H1 (cell line): Measurements from ENCODE around the gene CNDP2. TPM values are rescaled to one million over a fixed set of nuclear protein-coding genes. Genes with fewer than 3 reads are reported as not detected.

Experiments used
- CTCF ChIA-PET: fragments of 300-600 bp; sonication (Branson Sonifier 250); formaldehyde crosslinking; loops from one replicate; lab custom pipeline; 2021; ENCODE audit not compliant: partially characterized antibody; lab: Charles Lee
- POLR2A ChIA-PET: fragments of 300-600 bp; sonication (Branson Sonifier 250); formaldehyde crosslinking; loops from one replicate; lab custom pipeline; 2021; ENCODE audit warnings: inconsistent platforms; ENCODE audit not compliant: partially characterized antibody; lab: Charles Lee
- DNase-seq, 2 experiments: peaks; one replicate each; pipeline versions ENCODE4 v3.0.0 to v3.0.0-alpha.2; 2010 to 2022; ENCODE audit warnings: low spot score in 2 of 2, low read depth in 1 of 2, mixed read lengths in 1 of 2
- FAIRE-seq: peaks from 2 replicates; lab custom pipeline; 2011; peaks lifted over from hg19 to GRCh38; lab: Jason Lieb, UNC
- H2AFZ ChIP-seq: 2 replicates; pipeline ENCODE4 v1.8.1; 2012; ENCODE audit warnings: low read length, inconsistent platforms
- H2AK5ac ChIP-seq: 2 replicates; pipeline ENCODE4 v1.6.1; 2013; ENCODE audit warnings: low read depth, low read length
- H2BK120ac ChIP-seq: replicated peaks from 2 replicates; pipeline ENCODE3; 2013; ENCODE audit warnings: low read depth, low read length, inconsistent platforms
- H2BK12ac ChIP-seq: 2 replicates; pipeline ENCODE4 v1.6.1; 2013; ENCODE audit warnings: low read depth, low read length
- H2BK15ac ChIP-seq: 2 replicates; pipeline ENCODE4 v1.6.1; 2013; ENCODE audit warnings: low read length
- H2BK20ac ChIP-seq: 2 replicates; pipeline ENCODE4 v1.6.1; 2013; ENCODE audit warnings: low read length
- H2BK5ac ChIP-seq: 2 replicates; pipeline ENCODE4 v1.6.1; 2013; ENCODE audit warnings: low read depth, low read length
- H3K14ac ChIP-seq: 2 replicates; pipeline ENCODE4 v1.6.1; 2013; ENCODE audit warnings: inconsistent platforms; ENCODE audit not compliant: insufficient read length
- H3K18ac ChIP-seq: 2 replicates; pipeline ENCODE4 v1.6.1; 2013; ENCODE audit warnings: low read length; ENCODE audit errors: extremely low read depth
- H3K23ac ChIP-seq: 2 replicates; pipeline ENCODE4 v1.6.1; 2013; ENCODE audit warnings: inconsistent platforms; ENCODE audit not compliant: insufficient read length
- H3K23me2 ChIP-seq: 2 replicates; pipeline ENCODE4 v1.6.1; 2013; ENCODE audit warnings: low read depth, low read length
- H3K27ac ChIP-seq: 2 replicates; pipeline ENCODE4 v1.6.1; 2011; ENCODE audit warnings: low read depth, low read length, inconsistent platforms
- H3K27me3 ChIP-seq, 4 experiments: replicated peaks in 1 of 4; 1 replicate in 1 of 4; 2 replicates in 3 of 4; pipeline versions ENCODE4 v1.6.1 to v1.8.1; 2011 to 2013; ENCODE audit warnings: low read length in 3 of 4, mild to moderate bottlenecking in 3 of 4, inconsistent platforms in 2 of 4, mixed read lengths in 2 of 4, moderate library complexity in 1 of 4; ENCODE audit not compliant: control insufficient read depth in 3 of 4, insufficient read depth in 3 of 4; ENCODE audit errors: extremely low read depth in 1 of 4
- H3K36me3 ChIP-seq, 4 experiments: 2 replicates each; pipeline versions ENCODE4 v1.6.1 to v1.8.1; 2011 to 2013; ENCODE audit warnings: mild to moderate bottlenecking in 4 of 4, low read length in 3 of 4, moderate library complexity in 2 of 4, control low read depth in 1 of 4, inconsistent platforms in 1 of 4; ENCODE audit not compliant: insufficient read depth in 4 of 4, control insufficient read depth in 2 of 4
- H3K4ac ChIP-seq: replicated peaks from 2 replicates; pipeline ENCODE3; 2013; ENCODE audit warnings: low read length, low read depth, mixed read lengths, inconsistent platforms; ENCODE audit not compliant: insufficient read length
- H3K4me1 ChIP-seq, 4 experiments: replicated peaks in 1 of 4; 1 replicate in 1 of 4; 2 replicates in 3 of 4; pipeline versions ENCODE4 v1.6.1 to v1.8.1; 2011 to 2013; ENCODE audit warnings: low read length in 3 of 4, inconsistent platforms in 2 of 4, mixed read lengths in 1 of 4; ENCODE audit not compliant: insufficient read depth in 4 of 4, control insufficient read depth in 3 of 4
- H3K4me2 ChIP-seq, 2 experiments: 2 replicates each; pipeline versions ENCODE4 v1.6.1 to v1.8.1; 2011 to 2013; ENCODE audit warnings: low read depth in 2 of 2, low read length in 2 of 2, control low read depth in 1 of 2, inconsistent platforms in 1 of 2, mild to moderate bottlenecking in 1 of 2; ENCODE audit not compliant: insufficient read depth in 1 of 2
- H3K4me3 ChIP-seq, 4 experiments: fragments of 200-600, 300-600 bp in 1 of 4; sonication (generic), shearing (Covaris generic), sonication (Bioruptor Twin) in 1 of 4; 2 replicates each; pipeline versions ENCODE4 v1.5.1 to v1.8.1; 2011 to 2016; ENCODE audit warnings: low read length in 4 of 4, low read depth in 3 of 4, control low read depth in 2 of 4, inconsistent platforms in 2 of 4, mild to moderate bottlenecking in 2 of 4, mixed read lengths in 1 of 4, moderate library complexity in 1 of 4; ENCODE audit not compliant: insufficient read depth in 2 of 4; ENCODE audit errors: extremely low read depth in 1 of 4
- H3K56ac ChIP-seq: replicated peaks from 2 replicates; pipeline ENCODE3; 2013; ENCODE audit warnings: low read depth, mild to moderate bottlenecking, mixed read lengths, low read length, inconsistent platforms; ENCODE audit not compliant: insufficient read length
- H3K79me1 ChIP-seq: 2 replicates; pipeline ENCODE4 v1.6.1; 2013; ENCODE audit warnings: low read depth, low read length, control low read depth
- H3K79me2 ChIP-seq, 2 experiments: 2 replicates each; pipeline versions ENCODE4 v1.6.1 to v1.8.1; 2012 to 2013; ENCODE audit warnings: low read length in 2 of 2, mild to moderate bottlenecking in 2 of 2, inconsistent platforms in 1 of 2; ENCODE audit not compliant: insufficient read depth in 2 of 2, control insufficient read depth in 1 of 2
- H3K9ac ChIP-seq, 4 experiments: replicated peaks in 1 of 4; 1 replicate in 1 of 4; 2 replicates in 3 of 4; pipeline versions ENCODE4 v1.6.1 to v1.8.1; 2011 to 2013; ENCODE audit warnings: low read depth in 3 of 4, low read length in 3 of 4, control low read depth in 2 of 4, mild to moderate bottlenecking in 2 of 4, moderate library complexity in 2 of 4, inconsistent platforms in 1 of 4; ENCODE audit errors: extremely low read depth in 1 of 4
- H3K9me3 ChIP-seq, 2 experiments: 2 replicates each; pipeline versions ENCODE4 v1.6.1 to v1.8.1; 2012 to 2013; ENCODE audit warnings: mild to moderate bottlenecking in 2 of 2, moderate library complexity in 2 of 2, control low read depth in 1 of 2, inconsistent platforms in 1 of 2, low read depth in 1 of 2, low read length in 1 of 2, mixed read lengths in 1 of 2; ENCODE audit not compliant: insufficient read depth in 2 of 2
- H4K20me1 ChIP-seq, 2 experiments: replicated peaks in 1 of 2; 2 replicates each; pipeline versions ENCODE3 to v1.8.1; 2011 to 2013; ENCODE audit warnings: inconsistent platforms in 2 of 2, low read length in 2 of 2, mild to moderate bottlenecking in 1 of 2; ENCODE audit not compliant: insufficient read depth in 2 of 2, control insufficient read depth in 1 of 2
- H4K5ac ChIP-seq: 2 replicates; pipeline ENCODE4 v1.6.1; 2013; ENCODE audit warnings: low read length, low read depth, mixed read lengths, inconsistent platforms; ENCODE audit not compliant: insufficient read length
- H4K8ac ChIP-seq: 2 replicates; pipeline ENCODE4 v1.8.0; 2013; ENCODE audit warnings: mild to moderate bottlenecking, moderate library complexity, low read length, inconsistent platforms; ENCODE audit not compliant: insufficient read depth; ENCODE audit errors: extremely low read depth
- H4K91ac ChIP-seq: replicated peaks from 2 replicates; pipeline ENCODE3; 2013; ENCODE audit warnings: low read length, mixed read lengths, inconsistent platforms; ENCODE audit not compliant: insufficient read length
- CTBP2 ChIP-seq: IDR thresholded peaks from 2 replicates; pipeline ENCODE4 v1.7.0; 2011; ENCODE audit warnings: borderline replicate concordance, mild to moderate bottlenecking, moderate library complexity, mixed read lengths, low read length; ENCODE audit not compliant: insufficient read depth, insufficient read length
- SAP30 ChIP-seq: fragments of 300-600 bp; sonication (generic); IDR thresholded peaks from 2 replicates; pipeline ENCODE4 v1.7.1; 2012; ENCODE audit warnings: low read length, moderate library complexity, mild to moderate bottlenecking, inconsistent platforms; ENCODE audit not compliant: insufficient read depth, insufficient replicate concordance
- WGBS, 2 experiments: shearing (Covaris generic) in 1 of 2; methylation state at CpG; one replicate each; pipeline versions ENCODE4 v1.1.6 to v1.1.7; 2013 to 2015; ENCODE audit warnings: low lambda C conversion rate in 2 of 2, mixed read lengths in 2 of 2, inconsistent platforms in 1 of 2, low coverage in 1 of 2, missing lambda C conversion rate in 1 of 2; ENCODE audit not compliant: insufficient replicate concordance in 2 of 2, insufficient coverage in 1 of 2, insufficient read length in 1 of 2; ENCODE audit errors: extremely low coverage in 1 of 2, missing lambda C conversion rate in 1 of 2; 5-methylcytosine and 5-hydroxymethylcytosine counted together
- polyA plus RNA-seq, 7 experiments: library from polyadenylated mRNA; depleted of rRNA in 3 of 7; stranded (reverse) in 5 of 7; unstranded in 2 of 7; fragments of >200 nt in 5 of 7; fragments of 200-250 nt in 2 of 7; gene quantifications; 1 replicate in 5 of 7; 2 replicates in 1 of 7; 4 replicates in 1 of 7; pipeline versions ENCODE4 v1.2.1 to v1.2.3, GENCODE V29; 2011 to 2013; ENCODE audit warnings: missing spikeins in 2 of 7, mixed read lengths in 2 of 7
- total RNA-seq: library from RNA; stranded (reverse); fragmentation: NEBNext Ultra II Directional; extraction: Animal tissue kit (Norgen Biotek cat#: 25700); gene quantifications from 2 replicates; pipeline ENCODE4 v1.2.1, GENCODE V29; 2021
- TF ChIP-seq, protein P1 (sequence below), 3 experiments: IDR thresholded peaks; 1 replicate in 2 of 3; 2 replicates in 1 of 3; pipeline versions ENCODE4 v1.5.1 to v1.6.1; 2011; ENCODE audit warnings: low read length in 3 of 3, mild to moderate bottlenecking in 3 of 3, inconsistent platforms in 2 of 3, low read depth in 1 of 3, moderate library complexity in 1 of 3; ENCODE audit not compliant: insufficient read depth in 1 of 3; ENCODE audit errors: control extremely low read depth in 1 of 3

Gene CNDP2
- total and polyA plus RNA-seq, 2 of the 8 experiments (the other 6 are each of a cell fraction or from before 2014, with no cell fraction given): 71.8 to 243 TPM

DNA sequence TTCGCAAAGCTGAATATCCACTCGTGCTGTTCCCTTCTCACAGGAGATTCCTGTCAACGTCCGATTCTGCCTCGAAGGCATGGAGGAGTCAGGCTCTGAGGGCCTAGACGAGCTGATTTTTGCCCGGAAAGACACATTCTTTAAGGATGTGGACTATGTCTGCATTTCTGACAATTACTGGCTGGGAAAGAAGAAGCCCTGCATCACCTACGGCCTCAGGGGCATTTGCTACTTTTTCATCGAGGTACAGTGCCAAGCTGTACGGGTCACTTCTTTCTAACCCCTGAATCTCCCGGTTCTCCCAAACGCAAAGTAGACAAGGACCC lies 14.6 kb downstream of the CNDP2 start:
- Histone ChIP-seq H2BK120ac (no peak overlapping the region), H3K4me1 (peaks cover 0 to 1% (median under 1%) of the 10 kb centered on the region in 4 experiments; a peak in 4 of 7 replicates), H3K27ac (no peak overlapping the region), H2BK20ac (no peak overlapping the region), H2BK15ac (no peak overlapping the region), H4K8ac (no peak overlapping the region), H2AK5ac (no peak overlapping the region), H3K9me3 (no peaks in the 10 kb centered on the region), H3K23me2 (no peaks in the 10 kb centered on the region), H3K9ac (no peak overlapping the region), H3K23ac (no peak overlapping the region), H3K56ac (no peak overlapping the region), H2BK12ac (no peak overlapping the region), H3K4me3 (no peak overlapping the region), H4K5ac (no peak overlapping the region), H4K91ac (no peak overlapping the region), H3K36me3 (peaks cover 13 to 82% (median 59%) of the 10 kb centered on the region in 4 experiments), H3K79me2 (no peaks in the 10 kb centered on the region; a peak in 1 of 4 replicates), H3K18ac (no peak overlapping the region), H3K14ac (no peak overlapping the region), H3K27me3 (no peaks in the 10 kb centered on the region), H4K20me1 (peaks cover 17 to 25% of the 10 kb centered on the region in 2 experiments), H2AFZ (no peak overlapping the region), H3K4me2 (no peak overlapping the region), H2BK5ac (no peak overlapping the region), H3K79me1 (peaks cover 15% of the 10 kb centered on the region), H3K4ac (no peak overlapping the region)
- TF ChIP-seq, protein P1, sequence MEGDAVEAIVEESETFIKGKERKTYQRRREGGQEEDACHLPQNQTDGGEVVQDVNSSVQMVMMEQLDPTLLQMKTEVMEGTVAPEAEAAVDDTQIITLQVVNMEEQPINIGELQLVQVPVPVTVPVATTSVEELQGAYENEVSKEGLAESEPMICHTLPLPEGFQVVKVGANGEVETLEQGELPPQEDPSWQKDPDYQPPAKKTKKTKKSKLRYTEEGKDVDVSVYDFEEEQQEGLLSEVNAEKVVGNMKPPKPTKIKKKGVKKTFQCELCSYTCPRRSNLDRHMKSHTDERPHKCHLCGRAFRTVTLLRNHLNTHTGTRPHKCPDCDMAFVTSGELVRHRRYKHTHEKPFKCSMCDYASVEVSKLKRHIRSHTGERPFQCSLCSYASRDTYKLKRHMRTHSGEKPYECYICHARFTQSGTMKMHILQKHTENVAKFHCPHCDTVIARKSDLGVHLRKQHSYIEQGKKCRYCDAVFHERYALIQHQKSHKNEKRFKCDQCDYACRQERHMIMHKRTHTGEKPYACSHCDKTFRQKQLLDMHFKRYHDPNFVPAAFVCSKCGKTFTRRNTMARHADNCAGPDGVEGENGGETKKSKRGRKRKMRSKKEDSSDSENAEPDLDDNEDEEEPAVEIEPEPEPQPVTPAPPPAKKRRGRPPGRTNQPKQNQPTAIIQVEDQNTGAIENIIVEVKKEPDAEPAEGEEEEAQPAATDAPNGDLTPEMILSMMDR (IDR thresholded peaks at IDR 0.05; ENCODE audit: control extremely low read depth in 1 of 3, insufficient read depth in 1 of 3, low read depth in 1 of 3, low read length in 3 of 3): no peak
- TF ChIP-seq CTBP2 (no peak), SAP30 (no peak)
- WGBS, 2 experiments: 93% methylated on average over 12 of the region's 12 CpGs; no CpG with 5 or more reads in 1 of the 2 experiments
- DNase-seq: no peak
- ChIA-PET CTCF (interaction anchor here (0.7 to 0.9 kb wide), 2 partner anchors 12 to 157 kb away, joined by 3 read pairs; no protein-coding TSS in a partner anchor), POLR2A (interaction anchor here (1.2 to 1.5 kb wide), 2 partner anchors 8 to 12 kb away, joined by 4 to 7 read pairs; no protein-coding TSS in a partner anchor)
- FAIRE-seq: no peak
